GM12878 (cell line): ENCODE measurements around the gene ADAR. TPM values are rescaled to one million over a fixed set of nuclear protein-coding genes. Genes with fewer than 3 reads are reported as not detected.

ENCODE experiments used
- ATAC-seq: fragments of 200-7000 bp; cut with Tn5 transposase; 3 replicates; pipeline ENCODE4 v1.9.1; 2020; ENCODE audit warnings: mild to moderate bottlenecking, moderate library complexity
- BruUV-seq: library from RNA; stranded (reverse); fragments of 400-500 nt; replicated peaks from 2 replicates; lab custom pipeline; 2021; lab: Mats Ljungman, UMichigan
- CTCF ChIA-PET: fragments of 300-600 bp; sonication (Branson Sonifier 250); formaldehyde crosslinking; extraction: SDS; loops from one replicate; lab custom pipeline; 2021; ENCODE audit warnings: inconsistent platforms; lab: Yijun Ruan, JAX
- POLR2A ChIA-PET: fragments of 350-600 bp; formaldehyde crosslinking; extraction: SDS; loops from one replicate; lab custom pipeline; 2021; ENCODE audit warnings: inconsistent platforms; lab: Charles Lee
- RAD21 ChIA-PET: fragments of 300-600 bp; sonication (Branson Sonifier 250); formaldehyde crosslinking; loops from one replicate; lab custom pipeline; 2023; ENCODE audit warnings: antibody characterized with exemption; ENCODE audit not compliant: unreplicated experiment; lab: Charles Lee
- SMC1A ChIA-PET: fragments of 300-600 bp; sonication (Branson Sonifier 250); formaldehyde crosslinking; loops from one replicate; lab custom pipeline; 2023; ENCODE audit not compliant: unreplicated experiment, uncharacterized antibody; lab: Charles Lee
- DNase-seq: peaks from one replicate; pipeline ENCODE4 v3.0.0-alpha.2; 2011; ENCODE audit warnings: low read depth, low spot score
- FAIRE-seq: peaks from 3 replicates; lab custom pipeline; 2011; peaks lifted over from hg19 to GRCh38; lab: Jason Lieb, UNC
- H2AFZ ChIP-seq: 2 replicates; pipeline ENCODE4 v1.6.0; 2011; ENCODE audit warnings: low read depth, low read length, control low read depth; ENCODE audit not compliant: control insufficient read depth
- H3K27ac ChIP-seq: 2 replicates; pipeline ENCODE4 v1.5.1; 2011; ENCODE audit warnings: control low read depth; ENCODE audit not compliant: control insufficient read depth, insufficient read depth
- H3K27me3 ChIP-seq, 2 experiments: replicated peaks in 1 of 2; 2 replicates each; pipeline versions ENCODE4 v1.6.0 to v1.6.1; 2011; ENCODE audit warnings: low read length in 1 of 2; ENCODE audit not compliant: control insufficient read depth in 2 of 2, insufficient read depth in 2 of 2
- H3K36me3 ChIP-seq, 2 experiments: 2 replicates each; pipeline ENCODE4 v1.5.1; 2011; ENCODE audit warnings: low read length in 1 of 2; ENCODE audit not compliant: control insufficient read depth in 2 of 2, insufficient read depth in 2 of 2
- H3K4me1 ChIP-seq: 2 replicates; pipeline ENCODE4 v1.6.1; 2011; ENCODE audit warnings: mild to moderate bottlenecking, low read length, moderate library complexity, mixed read lengths; ENCODE audit not compliant: control insufficient read depth, insufficient read depth
- H3K4me2 ChIP-seq: 2 replicates; pipeline ENCODE4 v1.6.0; 2011; ENCODE audit warnings: control low read depth; ENCODE audit not compliant: control insufficient read depth, insufficient read depth
- H3K4me3 ChIP-seq: fragments of 200-600 bp; sonication (generic); 2 replicates; pipeline ENCODE4 v1.5.1; 2016
- H3K79me2 ChIP-seq: 2 replicates; pipeline ENCODE4 v1.6.0; 2011; ENCODE audit warnings: low read length; ENCODE audit not compliant: control insufficient read depth, insufficient read depth
- H3K9ac ChIP-seq: 2 replicates; pipeline ENCODE4 v1.8.0; 2011; ENCODE audit warnings: low read length, control low read depth, mixed read lengths; ENCODE audit not compliant: control insufficient read depth, insufficient read depth
- H3K9me3 ChIP-seq: replicated peaks from 3 replicates; pipeline ENCODE4 v1.5.1; 2011; ENCODE audit warnings: mild to moderate bottlenecking, low read length; ENCODE audit not compliant: control insufficient read depth, insufficient read depth
- H4K20me1 ChIP-seq: 2 replicates; pipeline ENCODE4 v1.6.0; 2011; ENCODE audit not compliant: control insufficient read depth, insufficient read depth
- ATF2 ChIP-seq: IDR thresholded peaks from 2 replicates; pipeline ENCODE4 v1.6.1; 2012; ENCODE audit warnings: low read length, inconsistent platforms
- CEBPZ ChIP-seq: fragments of 150-350 bp; IDR thresholded peaks from 2 replicates; pipeline ENCODE4 v1.6.1; 2016; ENCODE audit warnings: low read depth, low read length
- EED ChIP-seq: sonication (generic); IDR thresholded peaks from 2 replicates; pipeline ENCODE4 v1.6.1; 2016; ENCODE audit warnings: antibody characterized with exemption, low read depth
- FOXM1 ChIP-seq: IDR thresholded peaks from 2 replicates; pipeline ENCODE4 v1.6.1; 2012; ENCODE audit warnings: low read depth, mild to moderate bottlenecking, inconsistent platforms, low read length, moderate library complexity
- HDGF ChIP-seq: fragments of 450-650 bp; IDR thresholded peaks from 2 replicates; pipeline ENCODE4 v1.6.1; 2016; ENCODE audit warnings: antibody characterized with exemption
- IKZF2 ChIP-seq, 2 experiments: fragments of 450-650 bp; IDR thresholded peaks; 2 replicates each; pipeline ENCODE4 v1.6.1; 2017; ENCODE audit warnings: mild to moderate bottlenecking in 2 of 2, moderate library complexity in 2 of 2
- NBN ChIP-seq: fragments of 450-650 bp; IDR thresholded peaks from 2 replicates; pipeline ENCODE4 v1.6.1; 2016
- POU2F2 ChIP-seq: IDR thresholded peaks from 3 replicates; pipeline ENCODE4 v1.6.1; 2011; ENCODE audit warnings: low read depth, mild to moderate bottlenecking, low read length, borderline replicate concordance
- RB1 ChIP-seq: fragments of 450-650 bp; formaldehyde crosslinking; IDR thresholded peaks from 2 replicates; pipeline ENCODE4 v1.6.1; 2017; ENCODE audit warnings: mild to moderate bottlenecking, borderline replicate concordance
- RUNX3 ChIP-seq: IDR thresholded peaks from 2 replicates; pipeline ENCODE4 v1.6.1; 2012; ENCODE audit warnings: low read length, inconsistent platforms
- SMARCA5 ChIP-seq: fragments of 450-650 bp; IDR thresholded peaks from 2 replicates; pipeline ENCODE4 v1.6.1; 2017; ENCODE audit warnings: mild to moderate bottlenecking
- SMC3 ChIP-seq: IDR thresholded peaks from 2 replicates; pipeline ENCODE4 v1.6.1; 2011; ENCODE audit warnings: low read length, improper control_type of control experiment, borderline replicate concordance
- TCF12 ChIP-seq: IDR thresholded peaks from 2 replicates; pipeline ENCODE4 v1.6.1; 2011; ENCODE audit warnings: low read depth, mild to moderate bottlenecking, low read length
- WGBS: methylation state at CpG from one replicate; pipeline ENCODE4 v1.1.6; 2016; ENCODE audit warnings: low lambda C conversion rate; ENCODE audit not compliant: insufficient replicate concordance, insufficient coverage; ENCODE audit errors: missing lambda C conversion rate; 5-methylcytosine and 5-hydroxymethylcytosine counted together
- in situ Hi-C: fragments of 300-500 bp; cut with MboI; formaldehyde crosslinking; loops from 9 replicates; pipeline ENCODE4 v1.14.3; 2018; ENCODE audit warnings: mixed read lengths
- intact Hi-C: fragments of 100-400 bp; cut with micrococcal nuclease; formaldehyde crosslinking; loops from one replicate; pipeline ENCODE4 v1.14.2; 2022; ENCODE audit not compliant: unreplicated experiment
- polyA plus RNA-seq, 11 experiments: library from polyadenylated mRNA; depleted of rRNA in 4 of 11; unstranded in 6 of 11; stranded (reverse) in 5 of 11; fragments of >200 nt; fragmentation: Nextera tagmentation in 4 of 11; fragmentation: Illumina TruSeq in 1 of 11; extraction: Ambion mirVana in 4 of 11; extraction: Trizol in 1 of 11; gene quantifications; 1 replicate in 1 of 11; 2 replicates in 10 of 11; pipeline versions ENCODE4 v1.2.1 to v1.2.3, GENCODE V29; 2011 to 2016; ENCODE audit warnings: inconsistent platforms in 2 of 11, missing spikeins in 2 of 11, low read depth in 1 of 11
- total RNA-seq, 4 experiments: library from RNA; depleted of rRNA in 3 of 4; stranded (reverse); fragments of >200 nt in 3 of 4; fragmentation: Illumina TruSeq in 1 of 4; extraction: Trizol in 1 of 4; gene quantifications; 2 replicates each; pipeline versions ENCODE4 v1.2.1 to v1.2.3, GENCODE V29; 2013 to 2021
- TF ChIP-seq, protein P1 (sequence below), 3 experiments: IDR thresholded peaks in 2 of 3; conservative IDR thresholded peaks in 1 of 3; 2 replicates each; pipeline ENCODE4 v1.5.1; 2011; ENCODE audit warnings: low read depth in 3 of 3, low read length in 3 of 3, mild to moderate bottlenecking in 3 of 3, control low read depth in 2 of 3, moderate library complexity in 2 of 3, inconsistent platforms in 1 of 3, mixed read lengths in 1 of 3; ENCODE audit not compliant: control insufficient read depth in 2 of 3, insufficient read depth in 1 of 3; ENCODE audit errors: extremely low read depth in 1 of 3

The ADAR gene
- total and polyA plus RNA-seq, 10 of the 15 experiments (the other 5 are each of a cell fraction or from before 2014, with no cell fraction given), result 55.5 to 413 (median 176) TPM

GRCh38 chr1:154565876-154566275, 42.1 kb downstream of the ADAR start (continued):
- TF ChIP-seq ATF2, result no peak

GRCh38 chr1:154559466-154560044, 48.4 kb downstream of the ADAR start:
- ChIA-PET POLR2A (interaction anchor here (0.6 to 1.5 kb wide), 13 partner anchors 35 to 439 kb away, joined by 3 to 10 read pairs (median 3); partner anchors contain the start of gene ADAR), CTCF (interaction anchor here (0.6 to 2.5 kb wide), 76 partner anchors 9 to 949 kb away, joined by 3 to 64 read pairs (median 4); partner anchors contain the start of genes ADAM15, CHRNB2, EFNA4 and KRTCAP2), RAD21 (interaction anchor here (0.6 to 2.4 kb wide), 47 partner anchors 8 to 525 kb away, joined by 3 to 44 read pairs (median 5); partner anchors contain the start of genes CHRNB2, EFNA4, KCNN3 and PMVK), SMC1A (interaction anchor here (0.5 to 2.5 kb wide), 51 partner anchors 9 to 502 kb away, joined by 3 to 45 read pairs (median 4); partner anchors contain the start of genes KCNN3, PBXIP1 and SHC1)
- peak overlapping the region; percentile 56 for H3K27ac ChIP-seq
- FAIRE-seq, result peak; percentile 95
- H3K9me3 ChIP-seq, result no peaks in the 10 kb centered on the region
- H3K4me2 ChIP-seq, result peak overlapping the region; percentile 55
- H3K4me1 ChIP-seq, result peaks cover 4% of the 10 kb centered on the region
- H4K20me1 ChIP-seq, result no peaks in the 10 kb centered on the region
- H3K4me3 ChIP-seq, result peak overlapping the region; percentile 71
- DNase-seq, result peak; percentile 61
- H3K36me3 ChIP-seq, result peaks cover 2 to 7% of the 10 kb centered on the region in 2 experiments; a peak in 3 of 4 replicates
- H2AFZ ChIP-seq, result peak overlapping the region; percentile 97
- H3K9ac ChIP-seq, result peak overlapping the region; percentile 63
- peak; percentile 80 for ATAC-seq
- H3K79me2 ChIP-seq, result peaks cover 31% of the 10 kb centered on the region
- BruUV-seq, result no TSS peak
- in situ Hi-C loops, result loop anchor here (5.0 kb wide), 1 partner anchor 503 kb away; the partner anchor contains the start of gene EFNA4
- intact Hi-C loops, result loop anchor here (1.0 to 5.0 kb wide), 6 partner anchors 49 to 525 kb away; partner anchors contain the start of gene ADAR
- no peaks in the 10 kb centered on the region for H3K27me3 ChIP-seq
- WGBS, result 12% methylated on average over 13 of the region's 13 CpGs
- TF ChIP-seq RB1 (peak; percentile 43; the same call in 1 of the 2 replicates), TCF12 (peak; percentile 68; the same call in 1 of the 2 replicates), CEBPZ (no peak), SMARCA5 (peak; percentile 91; the same call in 1 of the 2 replicates), POU2F2 (peak; percentile 31; the same call in 1 of the 3 replicates), EED (peak; percentile 13; the same call in 1 of the 2 replicates), HDGF (peak; percentile 54; the same call in 1 of the 2 replicates), RUNX3 (peak; percentile 51), FOXM1 (no peak), NBN (0 out of 2 replicates have a peak, but pooled peaks have one; percentile 11), SMC3 (peak; percentile 86), IKZF2 (IDR thresholded peaks at IDR 0.05) (peak in 1 of 2 experiments; percentile 10; a peak in 1 of 4 replicates)
- TF ChIP-seq, protein P1, sequence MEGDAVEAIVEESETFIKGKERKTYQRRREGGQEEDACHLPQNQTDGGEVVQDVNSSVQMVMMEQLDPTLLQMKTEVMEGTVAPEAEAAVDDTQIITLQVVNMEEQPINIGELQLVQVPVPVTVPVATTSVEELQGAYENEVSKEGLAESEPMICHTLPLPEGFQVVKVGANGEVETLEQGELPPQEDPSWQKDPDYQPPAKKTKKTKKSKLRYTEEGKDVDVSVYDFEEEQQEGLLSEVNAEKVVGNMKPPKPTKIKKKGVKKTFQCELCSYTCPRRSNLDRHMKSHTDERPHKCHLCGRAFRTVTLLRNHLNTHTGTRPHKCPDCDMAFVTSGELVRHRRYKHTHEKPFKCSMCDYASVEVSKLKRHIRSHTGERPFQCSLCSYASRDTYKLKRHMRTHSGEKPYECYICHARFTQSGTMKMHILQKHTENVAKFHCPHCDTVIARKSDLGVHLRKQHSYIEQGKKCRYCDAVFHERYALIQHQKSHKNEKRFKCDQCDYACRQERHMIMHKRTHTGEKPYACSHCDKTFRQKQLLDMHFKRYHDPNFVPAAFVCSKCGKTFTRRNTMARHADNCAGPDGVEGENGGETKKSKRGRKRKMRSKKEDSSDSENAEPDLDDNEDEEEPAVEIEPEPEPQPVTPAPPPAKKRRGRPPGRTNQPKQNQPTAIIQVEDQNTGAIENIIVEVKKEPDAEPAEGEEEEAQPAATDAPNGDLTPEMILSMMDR (IDR thresholded peaks at IDR 0.05 in 2 of 3, conservative IDR thresholded peaks at IDR 0.05 in 1 of 3; ENCODE audit: control insufficient read depth in 2 of 3, extremely low read depth in 1 of 3, insufficient read depth in 1 of 3, low read depth in 3 of 3, low read length in 3 of 3), result peak; percentile 94 to 96 (median 96)
